ENCODE data around the gene CLPX.
"Not testable (repeated sequence)": the region's sequence is repeated elsewhere in the genome, so short reads cannot be mapped to it uniquely, and the experiment has no call there.

CLPX gene

GRCh38 chr15:65209701-65210643 lies 24.8 kb upstream of the CLPX start:
- in situ Hi-C loops (cut with HindIII; ENCODE audit: low pct_ligation_motif_present, low pct_unique_long_range_greater_than_20kb, low sequenced_read_pairs) = no loop called here

GRCh38 chr15:65208647-65209046 lies 23.5 kb upstream of the CLPX start:
- in situ Hi-C loops (cut with HindIII; ENCODE audit: low pct_ligation_motif_present, low pct_unique_long_range_greater_than_20kb, low sequenced_read_pairs) = no loop called here
- no peak for DNase-seq

More at GRCh38 chr15:65209701-65210643, 24.8 kb upstream of the CLPX start:
- DNase-seq = no peak

- in situ Hi-C loops (cut with HindIII; ENCODE audit: low pct_ligation_motif_present, low pct_unique_long_range_greater_than_20kb, low sequenced_read_pairs) = no loop called here
- DNase-seq = no peak
Measured at GRCh38 chr15:65207280-65207840, 22.2 kb upstream of the CLPX start.

- DNase-seq = no peak
- in situ Hi-C loops (cut with HindIII; ENCODE audit: low pct_ligation_motif_present, low pct_unique_long_range_greater_than_20kb, low sequenced_read_pairs) = no loop called here
Measured at GRCh38 chr15:65206750-65207149, 21.6 kb upstream of the CLPX start.

GRCh38 chr15:65204931-65205660 lies 20.0 kb upstream of the CLPX start:
- in situ Hi-C loops (cut with HindIII; ENCODE audit: low pct_ligation_motif_present, low pct_unique_long_range_greater_than_20kb, low sequenced_read_pairs) = no loop called here
- no peak for DNase-seq

GRCh38 chr15:65204236-65204930 lies 19.2 kb upstream of the CLPX start:
- in situ Hi-C loops (cut with HindIII; ENCODE audit: low pct_ligation_motif_present, low pct_unique_long_range_greater_than_20kb, low sequenced_read_pairs) = no loop called here
- DNase-seq = no peak

GRCh38 chr15:65201918-65202317 lies 16.8 kb upstream of the CLPX start:
- in situ Hi-C loops (cut with HindIII; ENCODE audit: low pct_ligation_motif_present, low pct_unique_long_range_greater_than_20kb, low sequenced_read_pairs) = no loop called here
- no peak for DNase-seq

- in situ Hi-C loops (cut with HindIII; ENCODE audit: low pct_ligation_motif_present, low pct_unique_long_range_greater_than_20kb, low sequenced_read_pairs) = no loop called here
- DNase-seq = no peak
Measured at GRCh38 chr15:65198571-65198970, 13.4 kb upstream of the CLPX start.

- DNase-seq = no peak
- in situ Hi-C loops (cut with HindIII; ENCODE audit: low pct_ligation_motif_present, low pct_unique_long_range_greater_than_20kb, low sequenced_read_pairs) = no loop called here
Measured at GRCh38 chr15:65197337-65197645, 12.1 kb upstream of the CLPX start.

- in situ Hi-C loops (cut with HindIII; ENCODE audit: low pct_ligation_motif_present, low pct_unique_long_range_greater_than_20kb, low sequenced_read_pairs) = no loop called here
- no peak for DNase-seq
Measured at GRCh38 chr15:65196637-65197336, 11.6 kb upstream of the CLPX start.

GRCh38 chr15:65195548-65195923 lies 10.4 kb upstream of the CLPX start:
- in situ Hi-C loops (cut with HindIII; ENCODE audit: low pct_ligation_motif_present, low pct_unique_long_range_greater_than_20kb, low sequenced_read_pairs) = no loop called here
- DNase-seq = no peak

GRCh38 chr15:65194826-65195547 lies 9.8 kb upstream of the CLPX start:
- in situ Hi-C loops (cut with HindIII; ENCODE audit: low pct_ligation_motif_present, low pct_unique_long_range_greater_than_20kb, low sequenced_read_pairs) = no loop called here
- DNase-seq = no peak

- in situ Hi-C loops (cut with HindIII; ENCODE audit: low pct_ligation_motif_present, low pct_unique_long_range_greater_than_20kb, low sequenced_read_pairs) = no loop called here
Measured at GRCh38 chr15:65192016-65192415, 6.9 kb upstream of the CLPX start.

GRCh38 chr15:65189102-65189740 lies 4.1 kb upstream of the CLPX start:
- peak; percentile 54 for DNase-seq
- in situ Hi-C loops (cut with HindIII; ENCODE audit: low pct_ligation_motif_present, low pct_unique_long_range_greater_than_20kb, low sequenced_read_pairs) = no loop called here

More at GRCh38 chr15:65192016-65192415, 6.9 kb upstream of the CLPX start:
- DNase-seq = peak; percentile 11

- DNase-seq; in situ Hi-C loops (cut with HindIII; ENCODE audit: low pct_ligation_motif_present, low pct_unique_long_range_greater_than_20kb, low sequenced_read_pairs): not testable (repeated sequence)
Measured at GRCh38 chr15:65188472-65188871, 3.3 kb upstream of the CLPX start.

- peak; percentile 51 for DNase-seq
- in situ Hi-C loops (cut with HindIII; ENCODE audit: low pct_ligation_motif_present, low pct_unique_long_range_greater_than_20kb, low sequenced_read_pairs) = no loop called here
Measured at GRCh38 chr15:65184305-65184867, 756 bp downstream of the CLPX start.

GRCh38 chr15:65183865-65184159 lies 1.3 kb downstream of the CLPX start:
- DNase-seq = no peak
- in situ Hi-C loops (cut with HindIII; ENCODE audit: low pct_ligation_motif_present, low pct_unique_long_range_greater_than_20kb, low sequenced_read_pairs) = no loop called here

Data from ACHN (cell line).